Muscle layer of colon (tissue), 2 donors: ENCODE results near the gene ASXL1.
"Not testable (repeated sequence)": the region's sequence is repeated elsewhere in the genome, so short reads cannot be mapped to it uniquely, and the experiment has no call there.

Experiments used
- H3K27ac ChIP-seq: one replicate; pipeline ENCODE4 v1.7.0; 2013; ENCODE audit warnings: low read depth, mild to moderate bottlenecking, low read length, moderate library complexity
- H3K27me3 ChIP-seq, 2 donors: one replicate each; pipeline ENCODE4 v1.7.0; 2013; ENCODE audit warnings: low read length in 2 of 2, mild to moderate bottlenecking in 2 of 2; ENCODE audit not compliant: insufficient read depth in 2 of 2, control insufficient read depth in 1 of 2
- H3K36me3 ChIP-seq: one replicate; pipeline ENCODE4 v1.7.0; 2013; ENCODE audit warnings: mild to moderate bottlenecking, low read length; ENCODE audit not compliant: insufficient read depth
- H3K4me1 ChIP-seq: one replicate; pipeline ENCODE4 v1.7.0; 2013; ENCODE audit warnings: mild to moderate bottlenecking, low read length; ENCODE audit not compliant: insufficient read depth
- H3K4me3 ChIP-seq, 2 donors: one replicate each; pipeline ENCODE4 v1.7.0; 2013; ENCODE audit warnings: low read length in 2 of 2, low read depth in 1 of 2, mild to moderate bottlenecking in 1 of 2, moderate library complexity in 1 of 2
- H3K9ac ChIP-seq: one replicate; pipeline ENCODE4 v1.7.0; 2013; ENCODE audit warnings: low read length
- H3K9me3 ChIP-seq: one replicate; pipeline ENCODE4 v1.7.0; 2013; ENCODE audit warnings: mild to moderate bottlenecking, low read length
- donor health status: abdominal sarcoma.
- donor health status: Adenocarcinoma of cecum.

The ASXL1 gene

DNA sequence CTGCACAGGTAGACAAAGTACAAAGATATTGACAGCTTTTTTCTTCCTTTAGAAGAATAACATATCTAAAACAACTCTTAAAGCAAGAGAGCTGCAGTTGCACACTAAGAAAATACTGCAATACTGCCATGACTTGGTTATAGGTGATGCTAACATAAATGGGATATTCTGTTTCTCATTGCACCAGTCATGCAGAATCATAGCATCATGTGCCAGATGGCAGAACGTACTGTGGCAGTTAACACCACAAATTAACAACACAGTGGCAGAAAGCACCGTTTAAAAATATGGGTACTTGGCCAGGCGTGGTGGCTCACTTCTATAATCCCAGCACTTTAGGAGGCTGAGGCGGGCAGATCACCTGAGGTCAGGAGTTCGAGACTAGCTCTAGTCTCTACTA is 7.4 kb downstream of the ASXL1 start:
- no peaks in the 10 kb centered on the region for H3K9me3 ChIP-seq
- peaks cover 6% of the 10 kb centered on the region for H3K36me3 ChIP-seq
- H3K4me1 ChIP-seq: peaks cover 44% of the 10 kb centered on the region
- no peaks in the 10 kb centered on the region for H3K27me3 ChIP-seq
- H3K4me3 ChIP-seq: no peak overlapping the region
- H3K9ac ChIP-seq: no peak overlapping the region
- H3K27ac ChIP-seq: no peak overlapping the region

GRCh38 chr20:32366380-32366779 is 8.2 kb downstream of the ASXL1 start:
- no peak overlapping the region for H3K27ac ChIP-seq

GRCh38 chr20:32368323-32368722 is 10.2 kb downstream of the ASXL1 start:
- Histone ChIP-seq H3K4me1 (peaks cover 34% of the 10 kb centered on the region), H3K27ac (no peak overlapping the region)

More at GRCh38 chr20:32366380-32366779, 8.2 kb downstream of the ASXL1 start:
- H3K9ac ChIP-seq: no peak overlapping the region
- H3K36me3 ChIP-seq: peaks cover 6% of the 10 kb centered on the region
- peaks cover 44% of the 10 kb centered on the region for H3K4me1 ChIP-seq
- no peak overlapping the region for H3K4me3 ChIP-seq
- H3K27me3 ChIP-seq: no peaks in the 10 kb centered on the region
- no peaks in the 10 kb centered on the region for H3K9me3 ChIP-seq

DNA sequence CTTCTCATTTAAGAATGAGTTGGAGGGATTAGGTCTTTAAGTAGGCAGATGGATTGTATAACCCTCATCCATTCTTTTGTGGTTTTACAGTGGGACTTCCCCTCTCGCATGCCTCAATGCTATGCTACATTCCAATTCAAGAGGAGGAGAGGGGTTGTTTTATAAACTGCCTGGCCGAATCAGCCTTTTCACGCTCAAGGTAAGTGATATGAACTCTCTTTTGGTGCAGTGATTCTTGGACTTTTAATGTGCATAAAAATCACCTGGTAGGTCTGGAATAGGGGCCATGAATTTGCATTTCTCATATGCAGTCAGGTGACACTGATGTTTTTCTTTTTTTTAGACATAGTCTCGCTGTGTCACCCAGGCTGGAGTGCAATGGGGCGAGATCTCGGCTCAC is 10.8 kb downstream of the ASXL1 start:
- Histone ChIP-seq H3K27ac (no peak overlapping the region), H3K9ac (no peak overlapping the region), H3K36me3 (peaks cover 16% of the 10 kb centered on the region), H3K4me1 (peaks cover 28% of the 10 kb centered on the region), H3K9me3 (no peaks in the 10 kb centered on the region), H3K27me3 (no peaks in the 10 kb centered on the region), H3K4me3 (no peak overlapping the region)

More at GRCh38 chr20:32368323-32368722, 10.2 kb downstream of the ASXL1 start:
- Histone ChIP-seq H3K36me3 (peaks cover 13% of the 10 kb centered on the region), H3K27me3 (no peaks in the 10 kb centered on the region), H3K4me3 (no peak overlapping the region), H3K9me3 (no peaks in the 10 kb centered on the region), H3K9ac (no peak overlapping the region)

DNA sequence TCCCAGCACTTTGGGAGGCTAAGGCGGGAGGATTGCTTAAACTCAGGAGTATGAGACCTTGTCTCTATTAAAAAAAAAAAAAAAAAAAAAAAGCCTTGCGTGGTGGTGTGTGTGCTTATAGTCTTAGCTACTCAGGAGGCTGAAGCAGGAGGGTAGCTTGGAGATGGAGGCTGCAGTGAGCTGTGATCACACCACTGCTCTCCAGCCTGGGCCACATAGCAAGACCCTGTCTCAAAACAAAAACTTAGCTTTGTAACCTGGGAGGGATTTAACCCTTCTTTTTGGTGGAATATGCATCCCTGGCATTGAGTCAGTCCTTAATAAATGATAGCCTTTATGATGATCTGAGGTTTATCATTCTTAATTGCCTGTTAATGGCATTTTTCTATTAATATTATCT is 12.8 kb downstream of the ASXL1 start:
- H3K27me3 ChIP-seq: no peaks in the 10 kb centered on the region
- peaks cover 16% of the 10 kb centered on the region for H3K36me3 ChIP-seq
- no peak overlapping the region for H3K27ac ChIP-seq
- no peak overlapping the region for H3K9ac ChIP-seq
- H3K9me3 ChIP-seq: no peaks in the 10 kb centered on the region
- peaks cover 14% of the 10 kb centered on the region for H3K4me1 ChIP-seq
- H3K4me3 ChIP-seq: no peak overlapping the region

GRCh38 chr20:32378461-32378860 is 20.3 kb downstream of the ASXL1 start:
- no peaks in the 10 kb centered on the region for H3K4me1 ChIP-seq
- no peaks in the 10 kb centered on the region for H3K9me3 ChIP-seq
- H3K4me3 ChIP-seq: no peak overlapping the region
- H3K27ac ChIP-seq: no peak overlapping the region
- no peaks in the 10 kb centered on the region for H3K27me3 ChIP-seq
- H3K9ac ChIP-seq: no peak overlapping the region
- peaks cover 1% of the 10 kb centered on the region for H3K36me3 ChIP-seq

- H3K4me1 ChIP-seq, H3K27ac ChIP-seq, H3K36me3 ChIP-seq, H3K27me3 ChIP-seq, H3K9ac ChIP-seq, H3K9me3 ChIP-seq, H3K4me3 ChIP-seq: not testable (repeated sequence)
Observed at GRCh38 chr20:32380037-32380436, 21.9 kb downstream of the ASXL1 start.

DNA sequence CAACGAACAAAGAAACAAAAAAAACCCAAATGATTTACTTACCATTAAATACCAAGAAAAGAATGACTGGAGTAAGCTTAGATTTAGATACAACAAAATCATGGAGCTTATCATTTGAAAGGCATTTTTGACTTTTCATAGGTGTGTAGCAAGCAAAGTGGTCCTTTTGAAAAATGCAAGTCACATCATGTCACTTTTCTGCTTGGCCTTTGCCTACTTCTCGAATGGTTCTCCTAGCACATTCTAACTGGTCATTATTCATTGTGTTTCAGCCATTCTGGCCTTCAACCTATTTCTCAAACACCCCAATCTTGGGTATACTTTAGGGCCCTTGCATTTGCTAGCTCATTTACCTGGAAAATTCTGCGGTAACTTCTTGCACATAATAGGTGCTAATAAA is 22.6 kb downstream of the ASXL1 start:
- peaks cover 10% of the 10 kb centered on the region for H3K4me1 ChIP-seq
- no peaks in the 10 kb centered on the region for H3K9me3 ChIP-seq
- no peak overlapping the region for H3K9ac ChIP-seq
- no peak overlapping the region for H3K27ac ChIP-seq
- no peak overlapping the region for H3K4me3 ChIP-seq
- H3K27me3 ChIP-seq: no peaks in the 10 kb centered on the region
- no peaks in the 10 kb centered on the region for H3K36me3 ChIP-seq

- Histone ChIP-seq H3K4me3 (no peak overlapping the region), H3K27me3 (no peaks in the 10 kb centered on the region), H3K36me3 (no peaks in the 10 kb centered on the region), H3K4me1 (peaks cover 10% of the 10 kb centered on the region), H3K9ac (no peak overlapping the region), H3K27ac (no peak overlapping the region), H3K9me3 (no peaks in the 10 kb centered on the region)
Observed at GRCh38 chr20:32382102-32382950, 24.2 kb downstream of the ASXL1 start.

GRCh38 chr20:32383441-32383840 is 25.3 kb downstream of the ASXL1 start:
- H3K9ac ChIP-seq: not testable (repeated sequence)

GRCh38 chr20:32385541-32385940 is 27.4 kb downstream of the ASXL1 start:
- H3K9ac ChIP-seq: no peak overlapping the region
- H3K4me1 ChIP-seq: peaks cover 13% of the 10 kb centered on the region
- no peak overlapping the region for H3K27ac ChIP-seq
- H3K4me3 ChIP-seq: peak overlapping the region in 1 of 2 donors; percentile 29
- H3K27me3 ChIP-seq: no peaks in the 10 kb centered on the region
- H3K36me3 ChIP-seq: no peaks in the 10 kb centered on the region
- no peaks in the 10 kb centered on the region for H3K9me3 ChIP-seq

More at GRCh38 chr20:32383441-32383840, 25.3 kb downstream of the ASXL1 start:
- not testable (repeated sequence) for H3K27ac ChIP-seq, H3K9me3 ChIP-seq, H3K36me3 ChIP-seq, H3K4me3 ChIP-seq, H3K27me3 ChIP-seq, H3K4me1 ChIP-seq

GRCh38 chr20:32386091-32386490 is 28.0 kb downstream of the ASXL1 start:
- Histone ChIP-seq H3K4me1 (peaks cover 18% of the 10 kb centered on the region), H3K4me3 (peak overlapping the region in 1 of 2 donors; percentile 29), H3K27me3 (no peaks in the 10 kb centered on the region), H3K9me3 (no peaks in the 10 kb centered on the region), H3K9ac (no peak overlapping the region), H3K36me3 (no peaks in the 10 kb centered on the region), H3K27ac (no peak overlapping the region)
